Measurements from ENCODE around the gene SLC1A2.

The SLC1A2 gene

DNA sequence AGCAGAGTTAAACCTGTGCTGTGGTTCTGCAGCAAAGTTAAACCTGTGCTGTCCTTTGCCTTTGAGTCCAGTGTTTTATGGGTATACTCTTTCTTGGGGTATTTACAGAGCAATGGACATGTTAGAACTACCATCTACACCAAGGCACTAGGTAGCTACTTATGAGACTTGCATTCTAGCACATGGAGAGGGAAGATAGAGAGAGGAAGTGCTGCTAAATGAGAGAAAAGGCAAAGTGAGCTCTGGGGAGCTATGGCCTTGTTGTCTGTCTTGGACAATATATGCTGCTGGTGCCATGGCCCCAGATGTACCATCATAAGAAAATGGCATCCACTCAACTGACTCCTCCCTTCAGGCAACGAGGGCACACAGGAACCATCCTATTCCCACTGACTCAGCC, 91.5 kb downstream of the SLC1A2 start:
- no peak for TF ChIP-seq CTCF (IDR thresholded peaks at IDR 0.05; ENCODE audit: low read depth, low read length)
- H3K27me3 ChIP-seq (ENCODE audit: insufficient read depth, low read depth, severe bottlenecking), result no peaks in the 10 kb centered on the region
- peaks cover 8% of the 10 kb centered on the region; the same call in 1 of the 2 replicates for H3K36me3 ChIP-seq
- no peaks in the 10 kb centered on the region for H3K9me3 ChIP-seq (ENCODE audit: severe bottlenecking)
- no peak overlapping the region for H3K4me3 ChIP-seq (ENCODE audit: low read depth, low read length)
- DNase-seq, result no peak
- H3K27ac ChIP-seq, result no peak overlapping the region

- no peaks in the 10 kb centered on the region for H3K27me3 ChIP-seq (ENCODE audit: insufficient read depth, low read depth, severe bottlenecking)
- peaks cover 10% of the 10 kb centered on the region for H3K36me3 ChIP-seq
- H3K9me3 ChIP-seq (ENCODE audit: severe bottlenecking), result no peaks in the 10 kb centered on the region
- no peak overlapping the region for H3K27ac ChIP-seq
- no peak overlapping the region for H3K4me3 ChIP-seq (ENCODE audit: low read depth, low read length)
- no peak for TF ChIP-seq CTCF (IDR thresholded peaks at IDR 0.05; ENCODE audit: low read depth, low read length)
- no peak for DNase-seq
Observed at GRCh38 chr11:35326266-35326879, 93.0 kb downstream of the SLC1A2 start.

GRCh38 chr11:35324981-35325380, 94.4 kb downstream of the SLC1A2 start:
- Histone ChIP-seq H3K27me3 (ENCODE audit: insufficient read depth, low read depth, severe bottlenecking) (no peaks in the 10 kb centered on the region), H3K27ac (no peak overlapping the region), H3K36me3 (peaks cover 10% of the 10 kb centered on the region), H3K9me3 (ENCODE audit: severe bottlenecking) (no peaks in the 10 kb centered on the region), H3K4me3 (ENCODE audit: low read depth, low read length) (no peak overlapping the region)
- TF ChIP-seq CTCF (IDR thresholded peaks at IDR 0.05; ENCODE audit: low read depth, low read length), result no peak
- no peak for DNase-seq

- Histone ChIP-seq H3K27me3 (ENCODE audit: insufficient read depth, low read depth, severe bottlenecking) (no peaks in the 10 kb centered on the region), H3K27ac (no peak overlapping the region), H3K9me3 (ENCODE audit: severe bottlenecking) (no peaks in the 10 kb centered on the region), H3K4me3 (ENCODE audit: low read depth, low read length) (no peak overlapping the region), H3K36me3 (peaks cover 10% of the 10 kb centered on the region)
- TF ChIP-seq CTCF (IDR thresholded peaks at IDR 0.05; ENCODE audit: low read depth, low read length), result no peak
- no peak for DNase-seq
Observed at GRCh38 chr11:35324183-35324886, 95.0 kb downstream of the SLC1A2 start.

GRCh38 chr11:35323076-35323868, 96.1 kb downstream of the SLC1A2 start:
- no peak for TF ChIP-seq CTCF (IDR thresholded peaks at IDR 0.05; ENCODE audit: low read depth, low read length)
- Histone ChIP-seq H3K9me3 (ENCODE audit: severe bottlenecking) (no peaks in the 10 kb centered on the region), H3K27ac (no peak overlapping the region), H3K27me3 (ENCODE audit: insufficient read depth, low read depth, severe bottlenecking) (no peaks in the 10 kb centered on the region), H3K36me3 (peaks cover 10% of the 10 kb centered on the region), H3K4me3 (ENCODE audit: low read depth, low read length) (no peak overlapping the region)
- no peak for DNase-seq

All from WERI-Rb-1 (cell line).